Mesendoderm (in vitro differentiated cells): ENCODE results near the gene TEN1.

ENCODE experiments used
- DNase-seq: peaks from one replicate; pipeline ENCODE4 v3.0.0; 2013
- H2AK5ac ChIP-seq: 2 replicates; pipeline ENCODE4 v1.6.1; 2013; ENCODE audit warnings: low read length, inconsistent platforms
- H2BK120ac ChIP-seq: 2 replicates; pipeline ENCODE4 v1.6.1; 2013; ENCODE audit warnings: low read depth, mild to moderate bottlenecking, low read length, moderate library complexity, mixed read lengths
- H2BK15ac ChIP-seq: replicated peaks from 2 replicates; pipeline ENCODE4 v1.6.1; 2013; ENCODE audit warnings: low read depth, mild to moderate bottlenecking, moderate library complexity
- H2BK5ac ChIP-seq: 2 replicates; pipeline ENCODE4 v1.6.1; 2013; ENCODE audit warnings: low read length, inconsistent platforms
- H3K18ac ChIP-seq: 2 replicates; pipeline ENCODE4 v1.6.1; 2013; ENCODE audit warnings: mild to moderate bottlenecking, low read length, mixed read lengths
- H3K23ac ChIP-seq: one replicate; pipeline ENCODE4 v1.6.1; 2013; ENCODE audit warnings: low read length
- H3K27ac ChIP-seq: 2 replicates; pipeline ENCODE4 v1.5.1; 2013; ENCODE audit warnings: low read depth, mild to moderate bottlenecking, inconsistent platforms, low read length, moderate library complexity
- H3K27me3 ChIP-seq: 2 replicates; pipeline ENCODE4 v1.6.1; 2013; ENCODE audit warnings: low read length, control low read depth, mild to moderate bottlenecking, inconsistent platforms; ENCODE audit not compliant: insufficient read depth, poor library complexity
- H3K36me3 ChIP-seq: 2 replicates; pipeline ENCODE4 v1.6.1; 2013; ENCODE audit warnings: low read length, inconsistent platforms; ENCODE audit not compliant: control insufficient read depth, insufficient read depth
- H3K4ac ChIP-seq: one replicate; pipeline ENCODE4 v1.6.1; 2013; ENCODE audit warnings: low read depth, mild to moderate bottlenecking, low read length, moderate library complexity
- H3K4me1 ChIP-seq: 2 replicates; pipeline ENCODE4 v1.6.1; 2013; ENCODE audit warnings: low read depth, low read length, inconsistent platforms; ENCODE audit not compliant: control insufficient read depth
- H3K4me2 ChIP-seq: 2 replicates; pipeline ENCODE4 v1.6.1; 2013; ENCODE audit warnings: low read length
- H3K4me3 ChIP-seq: 2 replicates; pipeline ENCODE4 v1.5.1; 2013; ENCODE audit warnings: mild to moderate bottlenecking, low read length
- H3K56ac ChIP-seq: one replicate; pipeline ENCODE4 v1.6.1; 2013; ENCODE audit warnings: low read length
- H3K79me1 ChIP-seq: 2 replicates; pipeline ENCODE4 v1.6.1; 2013; ENCODE audit warnings: low read length, inconsistent platforms
- H3K79me2 ChIP-seq: 2 replicates; pipeline ENCODE4 v1.6.1; 2013; ENCODE audit warnings: mild to moderate bottlenecking, low read length; ENCODE audit not compliant: control insufficient read depth, insufficient read depth
- H3K9ac ChIP-seq: 2 replicates; pipeline ENCODE4 v1.6.1; 2013; ENCODE audit warnings: low read length, inconsistent platforms
- H4K5ac ChIP-seq: one replicate; pipeline ENCODE4 v1.6.1; 2013; ENCODE audit warnings: low read length
- H4K8ac ChIP-seq: one replicate; pipeline ENCODE4 v1.6.1; 2013; ENCODE audit warnings: low read depth, mild to moderate bottlenecking, control low read depth, low read length, moderate library complexity
- WGBS: extraction: QIAGEN DNeasy Blood & Tissue Kit; methylation state at CpG from one replicate; pipeline ENCODE4 v1.1.7; 2013; ENCODE audit warnings: low lambda C conversion rate, missing lambda C conversion rate; ENCODE audit not compliant: insufficient coverage; ENCODE audit errors: extremely low coverage; 5-methylcytosine and 5-hydroxymethylcytosine counted together

The TEN1 gene

GRCh38 chr17:76033139-76033538, 54.1 kb downstream of the TEN1 start:
- no peak overlapping the region for H4K5ac ChIP-seq
- H3K56ac ChIP-seq = no peak overlapping the region
- H2BK120ac ChIP-seq = no peak overlapping the region
- H3K4me3 ChIP-seq = no peak overlapping the region
- no peak overlapping the region for H3K23ac ChIP-seq
- WGBS = no CpG with 5 or more reads among the region's 6 CpGs
- H2BK5ac ChIP-seq = no peak overlapping the region
- no peak for DNase-seq
- H2BK15ac ChIP-seq = no peak overlapping the region
- no peak overlapping the region for H4K8ac ChIP-seq
- H3K4me2 ChIP-seq = no peak overlapping the region
- no peak overlapping the region for H3K18ac ChIP-seq
- H3K79me2 ChIP-seq = no peaks in the 10 kb centered on the region
- H3K4me1 ChIP-seq = no peaks in the 10 kb centered on the region
- no peak overlapping the region for H3K27ac ChIP-seq
- no peak overlapping the region for H3K4ac ChIP-seq
- no peaks in the 10 kb centered on the region for H3K36me3 ChIP-seq
- H3K79me1 ChIP-seq = no peaks in the 10 kb centered on the region
- no peaks in the 10 kb centered on the region for H3K27me3 ChIP-seq
- no peak overlapping the region for H3K9ac ChIP-seq
- H2AK5ac ChIP-seq = no peak overlapping the region

- H3K27me3 ChIP-seq = no peaks in the 10 kb centered on the region
- H3K4me3 ChIP-seq = no peak overlapping the region
- no peaks in the 10 kb centered on the region for H3K79me2 ChIP-seq
- H2BK5ac ChIP-seq = no peak overlapping the region
- no peak overlapping the region for H4K8ac ChIP-seq
- peaks cover 4% of the 10 kb centered on the region for H3K36me3 ChIP-seq
- H4K5ac ChIP-seq = no peak overlapping the region
- no peak overlapping the region for H2BK120ac ChIP-seq
- H3K23ac ChIP-seq = no peak overlapping the region
- H3K9ac ChIP-seq = no peak overlapping the region
- no peak overlapping the region for H2AK5ac ChIP-seq
- H3K79me1 ChIP-seq = no peaks in the 10 kb centered on the region
- H3K4me2 ChIP-seq = no peak overlapping the region
- WGBS = no CpG with 5 or more reads among the region's 13 CpGs
- no peaks in the 10 kb centered on the region for H3K4me1 ChIP-seq
- DNase-seq = no peak
- no peak overlapping the region for H3K56ac ChIP-seq
- no peak overlapping the region for H3K27ac ChIP-seq
- H2BK15ac ChIP-seq = no peak overlapping the region
- H3K4ac ChIP-seq = no peak overlapping the region
- no peak overlapping the region for H3K18ac ChIP-seq
These were observed 55.6 kb downstream of the TEN1 start for GRCh38 chr17:76034428-76035350.

- no peak overlapping the region for H3K4ac ChIP-seq
- no peak overlapping the region for H2AK5ac ChIP-seq
- H4K5ac ChIP-seq = no peak overlapping the region
- H3K4me1 ChIP-seq = no peaks in the 10 kb centered on the region
- H2BK5ac ChIP-seq = no peak overlapping the region
- H3K4me3 ChIP-seq = no peak overlapping the region
- no peaks in the 10 kb centered on the region for H3K79me2 ChIP-seq
- no peaks in the 10 kb centered on the region for H3K79me1 ChIP-seq
- DNase-seq = no peak
- no peak overlapping the region for H2BK15ac ChIP-seq
- H3K27ac ChIP-seq = no peak overlapping the region
- H4K8ac ChIP-seq = no peak overlapping the region
- no peak overlapping the region for H2BK120ac ChIP-seq
- no peak overlapping the region for H3K23ac ChIP-seq
- no peak overlapping the region for H3K18ac ChIP-seq
- H3K56ac ChIP-seq = no peak overlapping the region
- H3K4me2 ChIP-seq = no peak overlapping the region
- H3K27me3 ChIP-seq = no peaks in the 10 kb centered on the region
- no CpG with 5 or more reads among the region's 22 CpGs for WGBS
- no peak overlapping the region for H3K9ac ChIP-seq
- H3K36me3 ChIP-seq = peaks cover 8% of the 10 kb centered on the region
These were observed 57.6 kb downstream of the TEN1 start for GRCh38 chr17:76036497-76037261.

- no peak for DNase-seq
- no peak overlapping the region for H2AK5ac ChIP-seq
- no peak overlapping the region for H2BK120ac ChIP-seq
- no peak overlapping the region for H2BK15ac ChIP-seq
- H3K27ac ChIP-seq = no peak overlapping the region
- no peaks in the 10 kb centered on the region for H3K27me3 ChIP-seq
- H3K56ac ChIP-seq = no peak overlapping the region
- H4K5ac ChIP-seq = no peak overlapping the region
- H3K4me2 ChIP-seq = no peak overlapping the region
- no peaks in the 10 kb centered on the region for H3K79me2 ChIP-seq
- peaks cover 8% of the 10 kb centered on the region for H3K36me3 ChIP-seq
- H3K23ac ChIP-seq = no peak overlapping the region
- no CpG with 5 or more reads among the region's 3 CpGs for WGBS
- H3K4me1 ChIP-seq = no peaks in the 10 kb centered on the region
- no peak overlapping the region for H3K9ac ChIP-seq
- H3K4me3 ChIP-seq = no peak overlapping the region
- H3K18ac ChIP-seq = no peak overlapping the region
- H2BK5ac ChIP-seq = no peak overlapping the region
- H3K4ac ChIP-seq = no peak overlapping the region
- no peaks in the 10 kb centered on the region for H3K79me1 ChIP-seq
- no peak overlapping the region for H4K8ac ChIP-seq
These were observed 59.0 kb downstream of the TEN1 start for GRCh38 chr17:76038050-76038449.

- Histone ChIP-seq H4K5ac (no peak overlapping the region), H3K4me1 (no peaks in the 10 kb centered on the region), H2BK120ac (no peak overlapping the region), H2BK5ac (no peak overlapping the region), H3K9ac (no peak overlapping the region), H2AK5ac (no peak overlapping the region), H3K79me1 (no peaks in the 10 kb centered on the region), H3K27ac (no peak overlapping the region), H3K4me2 (no peak overlapping the region), H3K79me2 (no peaks in the 10 kb centered on the region), H3K18ac (no peak overlapping the region), H3K4me3 (no peak overlapping the region), H3K23ac (no peak overlapping the region), H4K8ac (no peak overlapping the region), H3K56ac (no peak overlapping the region), H3K36me3 (peaks cover 16% of the 10 kb centered on the region), H2BK15ac (no peak overlapping the region), H3K4ac (no peak overlapping the region), H3K27me3 (no peaks in the 10 kb centered on the region)
- WGBS = no CpG with 5 or more reads among the region's 6 CpGs
- no peak for DNase-seq
These were observed 60.1 kb downstream of the TEN1 start for GRCh38 chr17:76039121-76039520.
